ENCODE measurements around the gene TMEM222. TPM values are rescaled to one million over a fixed set of nuclear protein-coding genes. Genes with fewer than 3 reads are reported as not detected.

The TMEM222 gene
- polyA plus RNA-seq, 1 donor from 2014 or later, result 80.6 TPM

Small RNAs within 50 kb of the gene (small RNA-seq; reads per million reads assigned to genes)
- 0.16 to 7.3 (median 0.52) reads per million in 3 experiments for gene RNU6-48P

Other genes with a start within 250 kb of the TMEM222 start
- gene SLC9A1, start 167.0 kb upstream of the TMEM222 start, polyA plus RNA-seq, result 1.1 and 1.5 TPM in 2 replicates
- gene WDTC1, start 87.5 kb upstream of the TMEM222 start, polyA plus RNA-seq, result 10.9 and 14.5 TPM in 2 replicates
- not detected in 2 replicates for gene SYTL1, start 19.9 kb downstream of the TMEM222 start, polyA plus RNA-seq
- 1.6 and 4.4 TPM in 2 replicates for gene MAP3K6, start 44.8 kb downstream of the TMEM222 start, polyA plus RNA-seq
- gene FCN3, start 52.7 kb downstream of the TMEM222 start, polyA plus RNA-seq, result not detected in 2 replicates
- not detected in 2 replicates for gene CD164L2, start 61.2 kb downstream of the TMEM222 start, polyA plus RNA-seq
- 0.12 and 0.54 TPM in 2 replicates for gene GPR3, start 70.5 kb downstream of the TMEM222 start, polyA plus RNA-seq
- gene WASF2, start 168.0 kb downstream of the TMEM222 start, polyA plus RNA-seq, result 2.5 and 3.3 TPM in 2 replicates